Measurements from ENCODE around the gene CCDC144A.
"Not testable (repeated sequence)": the region's sequence is repeated elsewhere in the genome, so short reads cannot be mapped to it uniquely, and the experiment has no call there.

The CCDC144A gene

GRCh38 chr17:16790313-16790871, 100.4 kb downstream of the CCDC144A start:
- H3K27ac Mint-ChIP-seq; H3K9me3 Mint-ChIP-seq; H3K27me3 Mint-ChIP-seq; H3K4me3 Mint-ChIP-seq; H3K4me1 Mint-ChIP-seq (ENCODE audit: low read depth); H3K36me3 Mint-ChIP-seq (ENCODE audit: low read depth): not testable (repeated sequence)

- not testable (repeated sequence) for H3K27me3 Mint-ChIP-seq; H3K4me1 Mint-ChIP-seq (ENCODE audit: low read depth); H3K9me3 Mint-ChIP-seq; H3K27ac Mint-ChIP-seq; H3K4me3 Mint-ChIP-seq; H3K36me3 Mint-ChIP-seq (ENCODE audit: low read depth)
Observed at GRCh38 chr17:16794215-16794614, 104.2 kb downstream of the CCDC144A start.

GRCh38 chr17:16795894-16796293, 105.9 kb downstream of the CCDC144A start:
- H3K4me1 Mint-ChIP-seq (ENCODE audit: low read depth); H3K9me3 Mint-ChIP-seq; H3K27ac Mint-ChIP-seq; H3K4me3 Mint-ChIP-seq; H3K27me3 Mint-ChIP-seq; H3K36me3 Mint-ChIP-seq (ENCODE audit: low read depth): not testable (repeated sequence)

GRCh38 chr17:16804851-16805250, 114.8 kb downstream of the CCDC144A start:
- not testable (repeated sequence) for H3K27me3 Mint-ChIP-seq

GRCh38 chr17:16806599-16806998, 116.6 kb downstream of the CCDC144A start:
- not testable (repeated sequence) for H3K4me1 Mint-ChIP-seq (ENCODE audit: low read depth); H3K9me3 Mint-ChIP-seq; H3K4me3 Mint-ChIP-seq; H3K27ac Mint-ChIP-seq; H3K27me3 Mint-ChIP-seq; H3K36me3 Mint-ChIP-seq (ENCODE audit: low read depth)

More at GRCh38 chr17:16804851-16805250, 114.8 kb downstream of the CCDC144A start:
- not testable (repeated sequence) for H3K27ac Mint-ChIP-seq; H3K4me1 Mint-ChIP-seq (ENCODE audit: low read depth); H3K9me3 Mint-ChIP-seq; H3K36me3 Mint-ChIP-seq (ENCODE audit: low read depth); H3K4me3 Mint-ChIP-seq

GRCh38 chr17:16807620-16808019, 117.6 kb downstream of the CCDC144A start:
- not testable (repeated sequence) for H3K27me3 Mint-ChIP-seq; H3K9me3 Mint-ChIP-seq; H3K4me1 Mint-ChIP-seq (ENCODE audit: low read depth); H3K36me3 Mint-ChIP-seq (ENCODE audit: low read depth); H3K4me3 Mint-ChIP-seq; H3K27ac Mint-ChIP-seq

GRCh38 chr17:16810236-16810635, 120.2 kb downstream of the CCDC144A start:
- not testable (repeated sequence) for H3K27ac Mint-ChIP-seq; H3K4me3 Mint-ChIP-seq; H3K4me1 Mint-ChIP-seq (ENCODE audit: low read depth); H3K36me3 Mint-ChIP-seq (ENCODE audit: low read depth); H3K9me3 Mint-ChIP-seq
- H3K27me3 Mint-ChIP-seq: peaks cover 12% of the 10 kb centered on the region

GRCh38 chr17:16812126-16812525, 122.1 kb downstream of the CCDC144A start:
- H3K4me1 Mint-ChIP-seq (ENCODE audit: low read depth); H3K9me3 Mint-ChIP-seq; H3K27ac Mint-ChIP-seq; H3K36me3 Mint-ChIP-seq (ENCODE audit: low read depth); H3K4me3 Mint-ChIP-seq: not testable (repeated sequence)
- peaks cover 12% of the 10 kb centered on the region for H3K27me3 Mint-ChIP-seq

GRCh38 chr17:16814439-16814838, 124.4 kb downstream of the CCDC144A start:
- H3K27me3 Mint-ChIP-seq: peaks cover 16% of the 10 kb centered on the region
- no peaks in the 10 kb centered on the region for H3K4me1 Mint-ChIP-seq (ENCODE audit: low read depth)
- H3K27ac Mint-ChIP-seq: no peak overlapping the region
- no peaks in the 10 kb centered on the region for H3K36me3 Mint-ChIP-seq (ENCODE audit: low read depth)
- H3K9me3 Mint-ChIP-seq: no peaks in the 10 kb centered on the region
- H3K4me3 Mint-ChIP-seq: no peak overlapping the region

- no peaks in the 10 kb centered on the region for H3K4me1 Mint-ChIP-seq (ENCODE audit: low read depth)
- H3K27ac Mint-ChIP-seq: no peak overlapping the region
- H3K9me3 Mint-ChIP-seq: no peaks in the 10 kb centered on the region
- no peaks in the 10 kb centered on the region for H3K36me3 Mint-ChIP-seq (ENCODE audit: low read depth)
- peaks cover 12% of the 10 kb centered on the region for H3K27me3 Mint-ChIP-seq
- no peak overlapping the region for H3K4me3 Mint-ChIP-seq
Observed at GRCh38 chr17:16817201-16817600, 127.2 kb downstream of the CCDC144A start.

- peaks cover 12% of the 10 kb centered on the region for H3K27me3 Mint-ChIP-seq
- H3K36me3 Mint-ChIP-seq (ENCODE audit: low read depth); H3K4me3 Mint-ChIP-seq; H3K27ac Mint-ChIP-seq; H3K4me1 Mint-ChIP-seq (ENCODE audit: low read depth); H3K9me3 Mint-ChIP-seq: not testable (repeated sequence)
Observed at GRCh38 chr17:16817940-16818339, 127.9 kb downstream of the CCDC144A start.

GRCh38 chr17:16818340-16818739, 128.3 kb downstream of the CCDC144A start:
- Mint-ChIP-seq H3K4me3 (no peak overlapping the region), H3K4me1 (ENCODE audit: low read depth) (no peaks in the 10 kb centered on the region), H3K27me3 (peaks cover 12% of the 10 kb centered on the region), H3K9me3 (no peaks in the 10 kb centered on the region), H3K36me3 (ENCODE audit: low read depth) (no peaks in the 10 kb centered on the region), H3K27ac (no peak overlapping the region)

- H3K9me3 Mint-ChIP-seq: no peaks in the 10 kb centered on the region
- H3K4me3 Mint-ChIP-seq: no peak overlapping the region
- H3K27ac Mint-ChIP-seq: no peak overlapping the region
- no peaks in the 10 kb centered on the region for H3K36me3 Mint-ChIP-seq (ENCODE audit: low read depth)
- H3K4me1 Mint-ChIP-seq (ENCODE audit: low read depth): no peaks in the 10 kb centered on the region
- peaks cover 7% of the 10 kb centered on the region for H3K27me3 Mint-ChIP-seq
Observed at GRCh38 chr17:16818821-16819683, 129.0 kb downstream of the CCDC144A start.

- H3K36me3 Mint-ChIP-seq (ENCODE audit: low read depth): no peaks in the 10 kb centered on the region
- H3K27me3 Mint-ChIP-seq: peaks cover 4% of the 10 kb centered on the region
- H3K4me1 Mint-ChIP-seq (ENCODE audit: low read depth): no peaks in the 10 kb centered on the region
- H3K27ac Mint-ChIP-seq: no peak overlapping the region
- H3K4me3 Mint-ChIP-seq: no peak overlapping the region
- H3K9me3 Mint-ChIP-seq: no peaks in the 10 kb centered on the region
Observed at GRCh38 chr17:16820161-16820877, 130.3 kb downstream of the CCDC144A start.

- H3K4me1 Mint-ChIP-seq (ENCODE audit: low read depth): no peaks in the 10 kb centered on the region
- H3K9me3 Mint-ChIP-seq: no peaks in the 10 kb centered on the region
- H3K36me3 Mint-ChIP-seq (ENCODE audit: low read depth): no peaks in the 10 kb centered on the region
- H3K27ac Mint-ChIP-seq: no peak overlapping the region
- H3K27me3 Mint-ChIP-seq: peaks cover 4% of the 10 kb centered on the region
- H3K4me3 Mint-ChIP-seq: no peak overlapping the region
Observed at GRCh38 chr17:16820979-16821543, 131.0 kb downstream of the CCDC144A start.

Measured in stimulated activated naive CD8-positive, alpha-beta T cell treated with anti-CD3 and anti-CD28 coated beads, Interleukin-15, Interleukin-2, amounts not matched to agents 100 ng/mL and 50 ng/mL, for 24 hours (primary cell).